Mesothelial cell of epicardium (in vitro differentiated cells): ENCODE measurements around the gene SOCS3. TPM values are rescaled to one million over a fixed set of nuclear protein-coding genes. Genes with fewer than 3 reads are reported as not detected.

Experiments
- DNase-seq, 2 experiments: peaks; one replicate each; pipeline ENCODE4 v3.0.0; 2021; ENCODE audit warnings: low spot score in 2 of 2; ENCODE audit not compliant: unreplicated experiment in 2 of 2
- H3K27ac Mint-ChIP-seq: 2 replicates; pipeline ENCODE4 v1.8.0; 2021; ENCODE audit warnings: mixed read lengths
- H3K27me3 Mint-ChIP-seq: 2 replicates; pipeline ENCODE4 v1.8.0; 2021; ENCODE audit warnings: low read depth, mixed read lengths
- H3K36me3 Mint-ChIP-seq: 2 replicates; pipeline ENCODE4 v1.8.0; 2021; ENCODE audit warnings: mixed read lengths
- H3K4me1 Mint-ChIP-seq: 2 replicates; pipeline ENCODE4 v1.8.0; 2021; ENCODE audit warnings: mixed read lengths
- H3K4me3 Mint-ChIP-seq: 2 replicates; pipeline ENCODE4 v1.8.0; 2021; ENCODE audit warnings: mild to moderate bottlenecking, moderate library complexity, mixed read lengths
- H3K9me3 Mint-ChIP-seq: 2 replicates; pipeline ENCODE4 v1.8.0; 2021; ENCODE audit warnings: mixed read lengths
- CTCF ChIP-seq: fragments of 200-600 bp; sonication (generic); IDR thresholded peaks from one replicate; pipeline ENCODE4 v1.5.0; 2021; ENCODE audit warnings: antibody characterized with exemption; ENCODE audit not compliant: unreplicated experiment
- total RNA-seq: library from RNA; stranded (reverse); gene quantifications from 3 replicates; pipeline ENCODE4 v1.2.1, GENCODE V29; 2021

The SOCS3 gene
- total RNA-seq: 45.7 to 50.0 TPM (median 49.8 TPM) in 3 replicates

GRCh38 chr17:78359997-78360370 lies at the start of gene SOCS3:
SOCS3 (minus strand) TSS chr17:78360077; CDS start chr17:78359095, 982 bp downstream.
- Mint-ChIP-seq H3K36me3 (peaks cover 8% of the 10 kb centered on the region), H3K9me3 (no peaks in the 10 kb centered on the region), H3K4me3 (peak within 1 kb of the TSS; percentile 80), H3K27me3 (no peaks in the 10 kb centered on the region), H3K27ac (peak within 1 kb of the TSS; percentile 93), H3K4me1 (peaks cover 59% of the 10 kb centered on the region)
- peak; percentile 91 to 95 for DNase-seq
- TF ChIP-seq CTCF: no peak

- Mint-ChIP-seq H3K27ac (no peak overlapping the region), H3K4me3 (no peak overlapping the region), H3K27me3 (no peaks in the 10 kb centered on the region), H3K36me3 (peaks cover 12% of the 10 kb centered on the region), H3K9me3 (no peaks in the 10 kb centered on the region), H3K4me1 (peaks cover 11% of the 10 kb centered on the region)
- DNase-seq: no peak
- no peak for TF ChIP-seq CTCF
These were observed 49.5 kb upstream of the SOCS3 start for GRCh38 chr17:78409191-78409928.

GRCh38 chr17:78408476-78409050 lies 48.7 kb upstream of the SOCS3 start:
- peaks cover 19% of the 10 kb centered on the region for H3K36me3 Mint-ChIP-seq
- H3K27me3 Mint-ChIP-seq: no peaks in the 10 kb centered on the region

GRCh38 chr17:78407387-78408000 lies 47.6 kb upstream of the SOCS3 start:
- Mint-ChIP-seq H3K4me1 (peaks cover 11% of the 10 kb centered on the region), H3K27me3 (no peaks in the 10 kb centered on the region), H3K9me3 (no peaks in the 10 kb centered on the region), H3K27ac (no peak overlapping the region), H3K4me3 (no peak overlapping the region), H3K36me3 (peaks cover 22% of the 10 kb centered on the region)
- TF ChIP-seq CTCF: no peak
- DNase-seq: no peak

More at GRCh38 chr17:78408476-78409050, 48.7 kb upstream of the SOCS3 start:
- no peak for TF ChIP-seq CTCF
- H3K4me1 Mint-ChIP-seq: peaks cover 11% of the 10 kb centered on the region
- H3K4me3 Mint-ChIP-seq: no peak overlapping the region
- no peaks in the 10 kb centered on the region for H3K9me3 Mint-ChIP-seq
- DNase-seq: no peak
- H3K27ac Mint-ChIP-seq: no peak overlapping the region

- DNase-seq: no peak
- Mint-ChIP-seq H3K36me3 (peaks cover 24% of the 10 kb centered on the region), H3K4me3 (no peak overlapping the region), H3K4me1 (peaks cover 13% of the 10 kb centered on the region), H3K9me3 (no peaks in the 10 kb centered on the region), H3K27me3 (no peaks in the 10 kb centered on the region), H3K27ac (no peak overlapping the region)
- TF ChIP-seq CTCF: no peak
These were observed 47.0 kb upstream of the SOCS3 start for GRCh38 chr17:78406920-78407319.
